Stimulated activated naive CD4-positive, alpha-beta T cell (primary cell): ENCODE data around the gene DACT3.

Source experiments
- DNase-seq, 6 experiments: peaks; one replicate each; lab custom pipeline; 2025; lab: John Stamatoyannopoulos, UW

DACT3 gene

GRCh38 chr19:46665072-46665471 lies 4.1 kb upstream of the DACT3 start:
- DNase-seq = no peak

GRCh38 chr19:46661735-46662592 lies 982 bp upstream of the DACT3 start:
- DNase-seq = peak; percentile 65 to 81 (median 75)

GRCh38 chr19:46660551-46661019 lies 397 bp downstream of the DACT3 start:
- no peak for DNase-seq

DNA sequence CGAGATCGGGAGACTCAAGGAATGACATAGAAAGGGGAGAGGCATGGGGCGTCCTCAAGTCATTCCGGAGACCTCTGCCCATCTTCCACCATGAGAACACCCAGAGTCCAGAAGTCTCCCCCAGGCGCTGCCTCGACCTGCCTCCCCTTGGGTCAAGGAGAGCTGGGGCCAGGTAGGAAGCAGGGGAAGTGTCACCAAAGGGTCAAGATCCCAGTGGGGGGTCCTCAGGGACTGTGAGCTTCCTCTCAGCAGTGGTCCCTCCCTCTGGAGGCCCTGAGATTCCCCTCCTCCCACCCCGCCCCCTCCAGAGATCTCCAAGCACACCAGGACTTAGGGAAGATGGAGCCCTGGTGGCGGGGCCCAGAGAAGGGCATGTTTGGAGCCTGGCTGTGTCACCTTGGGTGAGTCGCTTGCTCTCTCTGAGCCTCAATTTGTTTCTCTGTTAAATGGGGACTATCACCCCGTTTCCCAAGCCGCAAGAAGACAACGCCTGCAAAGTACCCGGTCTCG lies 919 bp downstream of the DACT3 start:
- DNase-seq = no peak

DNA sequence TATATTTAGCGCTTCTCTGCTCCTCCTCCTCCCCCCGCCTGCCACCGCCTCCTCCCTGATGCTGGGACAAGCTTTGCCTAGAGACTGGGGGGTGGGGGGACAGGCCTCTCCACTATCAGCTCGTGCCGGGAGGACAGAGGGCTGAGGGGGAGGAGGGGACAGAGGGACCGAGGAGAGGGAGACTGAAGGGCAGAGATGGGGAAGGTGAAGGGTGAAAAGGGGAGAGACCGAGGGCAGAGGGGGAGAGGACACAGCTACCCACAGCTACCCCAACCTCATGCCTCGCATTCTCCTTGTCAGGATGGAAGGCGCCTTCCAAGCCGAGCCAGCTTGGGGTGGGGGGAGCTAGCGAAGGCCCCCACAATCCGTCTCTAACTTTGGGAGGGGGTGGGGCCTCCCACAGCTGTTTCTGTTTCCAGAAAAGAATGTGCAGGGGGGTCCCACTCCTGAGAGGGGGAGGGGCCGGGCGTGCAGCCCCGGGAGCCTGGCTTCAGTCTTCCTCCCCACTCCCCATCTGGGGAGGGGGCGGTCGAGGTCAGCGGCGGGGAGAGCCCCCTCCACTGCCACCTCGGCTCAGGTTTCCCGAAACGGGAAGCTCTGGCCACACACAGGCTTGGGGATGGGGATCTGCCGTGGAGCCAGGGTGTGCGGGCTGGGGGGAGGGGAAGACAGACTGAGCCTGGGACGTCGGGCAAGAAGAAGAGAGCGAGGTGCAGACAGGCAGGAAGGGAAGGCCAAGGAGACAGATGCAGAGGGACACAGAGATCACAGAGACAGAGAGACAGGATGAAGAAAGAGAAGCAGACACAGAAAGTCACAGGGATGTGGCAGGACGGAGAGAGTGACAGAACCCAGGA lies 1.6 kb downstream of the DACT3 start:
- DNase-seq = peak in 2 of 6 experiments; percentile 7 to 16

DNA sequence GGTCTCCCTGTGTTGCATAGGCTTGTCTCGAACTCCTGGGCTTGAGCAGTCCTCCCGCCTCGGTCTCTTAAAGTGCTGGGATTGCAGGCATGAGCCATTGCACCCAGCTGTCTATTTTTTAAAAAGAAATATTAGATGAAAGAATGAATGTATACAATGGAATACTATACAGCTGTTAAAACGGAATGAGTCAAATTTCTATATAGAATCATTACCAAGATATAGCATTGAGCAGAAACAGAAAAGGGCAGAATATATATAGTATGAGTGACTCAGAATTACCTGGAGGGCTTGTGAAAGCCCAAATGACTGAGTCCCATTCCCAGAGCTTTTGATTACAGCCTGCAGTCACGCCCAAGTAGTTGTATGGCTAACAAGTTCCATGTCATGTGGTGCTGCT lies 4.4 kb downstream of the DACT3 start:
- no peak for DNase-seq

GRCh38 chr19:46654621-46655152 lies 6.3 kb downstream of the DACT3 start:
- no peak for DNase-seq

DNA sequence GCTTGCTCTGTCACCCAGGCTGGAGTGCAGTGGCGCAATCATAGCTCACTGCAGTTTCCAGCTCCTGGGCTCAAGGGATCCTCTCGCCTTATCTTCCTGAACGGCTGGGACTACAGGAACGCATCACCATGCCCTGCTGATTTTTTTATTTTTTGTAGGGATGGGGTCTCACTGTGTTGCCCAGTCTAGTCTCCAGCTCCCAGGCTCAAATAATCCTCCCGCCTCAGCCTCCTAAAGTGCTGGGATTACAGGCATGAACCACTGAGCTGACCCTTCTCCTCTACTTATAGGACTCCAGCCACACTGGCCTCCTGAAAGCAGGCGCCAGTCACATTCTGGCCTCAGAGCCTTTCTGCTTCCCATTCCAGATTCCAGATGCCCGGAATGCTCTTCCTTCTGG lies 10.5 kb downstream of the DACT3 start:
- DNase-seq = no peak

DNA sequence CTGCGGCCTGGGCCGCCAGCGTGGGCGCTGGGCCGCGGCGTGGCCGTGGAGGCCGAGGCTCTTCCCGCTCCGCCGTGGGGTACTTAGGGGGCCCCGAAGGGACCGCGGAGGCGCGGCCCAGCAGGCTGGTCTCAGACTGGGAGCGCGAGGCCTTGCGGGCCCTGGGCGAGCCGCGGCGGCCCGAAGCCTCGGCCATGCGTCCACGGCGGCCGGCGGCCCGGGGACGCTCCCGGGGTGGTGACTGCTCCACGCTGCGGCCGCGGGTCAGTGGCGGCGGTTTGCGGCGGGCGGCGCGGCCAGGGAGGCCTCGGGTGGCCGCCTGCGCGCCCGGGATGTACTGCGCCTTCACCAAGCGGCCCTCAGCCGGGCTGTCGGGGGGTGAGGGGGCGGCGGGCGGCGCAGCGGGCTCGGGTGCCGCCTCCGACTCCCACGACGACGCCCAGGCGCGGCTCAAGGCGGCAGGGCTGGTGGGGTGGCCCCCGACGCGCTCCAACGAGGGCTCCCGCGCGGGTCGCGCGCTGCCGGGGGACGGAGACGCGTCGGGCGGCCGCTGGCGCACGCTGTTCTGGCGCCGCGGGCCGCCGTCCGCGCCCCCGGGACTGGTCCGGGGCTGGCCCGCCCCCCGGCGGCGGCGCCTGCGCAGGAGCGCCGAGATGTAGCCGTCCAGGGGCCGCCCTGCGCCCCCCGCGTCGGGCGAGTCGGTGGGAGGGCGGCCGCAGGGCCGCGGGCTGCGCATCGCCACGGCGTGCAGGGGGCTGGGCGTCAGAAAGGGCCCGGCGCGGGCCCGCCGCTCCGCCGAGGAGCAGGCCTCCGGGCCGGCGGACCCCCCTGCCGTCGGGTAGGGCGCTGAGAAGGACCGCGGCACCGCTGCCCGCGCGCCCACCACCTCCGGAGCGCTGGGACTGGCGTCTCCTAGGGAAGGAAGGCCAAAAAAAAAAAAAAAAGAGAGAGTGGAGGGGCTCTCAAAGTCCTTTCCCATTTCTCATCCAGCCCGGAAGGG lies 11.7 kb downstream of the DACT3 start:
- no peak for DNase-seq

DNA sequence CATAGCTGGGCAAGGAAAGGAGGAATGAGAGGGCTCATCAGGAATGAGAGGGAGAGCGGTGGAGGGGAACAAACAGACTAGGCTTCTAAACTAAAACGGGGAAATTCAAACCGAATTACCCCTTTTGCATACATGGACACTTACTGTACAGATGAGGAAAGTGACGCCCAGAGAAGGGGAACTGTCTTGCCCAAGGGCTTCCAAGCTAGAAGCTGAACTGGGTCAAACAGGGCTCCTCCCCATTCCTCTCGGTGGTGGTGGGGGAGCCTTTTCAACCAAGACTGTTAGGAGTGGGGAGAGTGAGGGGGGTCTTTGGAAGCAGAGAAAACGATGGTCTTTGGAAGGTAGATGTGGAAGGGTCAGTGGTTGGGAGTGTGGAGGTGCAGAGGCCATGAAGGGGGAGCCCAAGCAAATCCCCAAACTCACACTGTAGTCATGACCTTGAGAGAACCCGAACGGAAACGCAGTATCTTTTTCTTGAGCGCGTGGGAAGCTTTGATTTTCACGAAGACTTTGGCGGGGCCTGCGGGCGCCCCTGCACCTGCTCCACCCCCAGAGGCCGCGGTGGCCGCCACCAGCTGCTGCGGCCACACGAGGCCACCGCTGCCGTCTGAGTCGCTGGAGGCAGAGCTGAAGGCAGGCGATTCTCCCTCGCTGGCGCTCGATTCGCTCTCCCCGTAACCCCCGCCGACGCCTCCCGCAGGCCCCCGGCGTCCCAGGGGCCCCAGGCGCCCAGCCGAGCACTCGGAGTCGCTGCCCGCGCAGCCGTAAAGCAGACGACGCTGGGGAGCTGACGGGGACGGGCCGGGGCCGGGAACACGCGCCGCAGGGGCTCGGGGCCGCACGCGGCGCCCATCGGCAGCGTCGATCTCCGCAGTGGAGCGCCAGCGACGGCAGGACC lies 12.7 kb downstream of the DACT3 start:
- peak in 2 of 6 experiments; percentile 31 to 34 for DNase-seq

DNA sequence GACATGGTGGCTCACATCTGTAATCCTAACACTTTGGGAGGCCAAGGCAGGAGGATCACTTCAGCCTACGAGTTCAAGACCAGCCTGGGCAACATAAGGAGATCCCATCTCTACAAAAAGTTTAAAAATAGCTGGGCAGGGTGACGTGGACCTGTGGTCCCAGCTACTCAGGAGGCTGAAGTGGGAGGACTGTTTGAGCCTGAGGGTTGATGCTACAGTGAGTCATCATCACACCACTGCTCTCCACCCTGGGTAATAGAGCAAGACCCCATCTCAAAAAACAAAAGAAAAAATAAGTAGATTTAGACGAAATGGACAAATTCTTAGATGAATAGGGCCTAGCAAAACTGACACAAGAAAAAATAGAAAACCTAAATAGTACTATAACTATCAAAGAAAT lies 14.6 kb downstream of the DACT3 start:
- no peak for DNase-seq

DNA sequence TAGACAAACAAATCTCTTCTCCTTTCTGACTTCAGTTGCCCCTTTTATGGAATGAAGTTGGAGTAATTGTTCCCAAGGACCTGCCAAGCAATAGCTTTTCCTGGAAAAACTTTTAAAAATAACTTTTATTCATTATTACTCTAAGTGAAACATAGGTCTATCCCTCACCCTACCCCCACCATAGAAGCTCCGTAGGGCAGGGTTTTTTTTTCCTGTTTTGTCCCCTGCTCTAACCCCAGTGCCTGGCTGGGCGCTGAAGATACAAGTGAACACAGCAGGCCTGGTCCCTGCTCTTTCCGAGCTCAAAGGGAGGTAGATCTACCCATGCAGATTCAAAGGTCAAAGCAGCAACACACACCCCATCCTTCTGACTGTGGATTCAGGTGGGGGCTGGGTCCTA lies 16.3 kb downstream of the DACT3 start:
- DNase-seq = no peak

GRCh38 chr19:46640656-46641055 lies 20.3 kb downstream of the DACT3 start:
- DNase-seq = no peak

- no peak for DNase-seq
Observed at GRCh38 chr19:46639358-46640182, 21.4 kb downstream of the DACT3 start.

DNA sequence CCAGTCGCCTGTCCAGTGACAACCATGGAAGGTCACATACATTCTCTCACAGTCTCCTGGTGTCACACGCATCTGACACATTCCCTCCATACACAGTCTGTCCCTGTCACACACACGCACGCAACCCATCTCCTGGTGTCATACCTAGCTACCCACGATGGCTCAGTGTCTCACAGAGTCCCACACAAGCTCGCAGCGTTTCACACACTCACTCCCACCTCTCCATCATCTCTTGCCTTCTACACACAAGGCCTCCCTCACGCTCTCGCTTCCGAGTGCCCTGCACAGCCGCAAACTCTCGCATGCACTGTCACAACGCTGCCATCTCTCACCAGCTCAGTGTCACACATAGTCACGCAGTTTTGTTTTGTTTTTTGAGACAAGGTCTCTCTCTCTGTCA lies 23.8 kb downstream of the DACT3 start:
- DNase-seq = peak in 1 of 6 experiments; percentile 31

DNA sequence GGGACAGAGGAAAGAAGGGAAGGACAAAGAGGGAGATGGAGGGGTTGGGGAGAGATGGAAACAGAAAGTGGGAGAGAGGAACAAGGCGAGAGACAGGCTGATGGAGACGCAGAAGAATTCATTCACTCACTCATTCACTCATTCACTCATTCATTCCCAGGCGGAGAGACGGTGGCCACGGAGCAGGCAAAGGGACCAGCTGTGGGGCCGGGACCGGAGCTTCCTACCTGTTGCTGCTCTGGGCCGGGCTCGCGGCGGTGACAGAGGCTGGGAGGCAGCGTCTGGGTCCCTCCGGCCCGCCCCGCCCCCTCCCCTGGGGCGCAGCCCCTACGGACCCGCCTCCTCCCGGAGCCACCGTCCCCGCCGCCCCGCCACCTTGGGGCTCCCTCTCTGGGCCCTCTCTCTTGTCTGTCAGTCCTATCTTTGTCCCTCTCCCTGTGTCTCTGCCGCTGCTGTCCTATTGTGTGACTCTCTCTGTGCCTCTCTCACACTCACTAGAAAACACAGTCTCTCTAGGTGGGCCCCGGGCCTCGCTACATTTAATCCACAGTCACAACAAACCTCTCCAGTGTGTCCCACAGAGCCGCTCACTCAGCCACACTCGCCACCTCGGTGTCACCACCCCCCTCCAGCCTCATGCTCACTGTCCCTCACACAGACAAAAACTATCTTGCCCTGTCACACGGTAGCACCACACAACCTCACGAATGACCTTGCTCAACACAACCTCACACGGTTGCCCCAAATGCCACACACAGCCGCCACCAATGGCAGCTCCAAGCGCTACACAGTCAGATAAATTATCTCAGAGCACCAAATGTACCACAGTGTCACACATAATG lies 24.8 kb downstream of the DACT3 start, which contains the start of gene GNG8:
Gene GNG8, minus strand, starts transcription at position 283 of the 842 bp plus-strand sequence. CDS start 1,520 bp downstream, outside the sequence.
- DNase-seq = peak in 4 of 6 experiments; percentile 27 to 56 (median 43)

- peak in 2 of 6 experiments; percentile 34 to 61 for DNase-seq
Observed at GRCh38 chr19:46634656-46635218, 26.2 kb downstream of the DACT3 start.
